ENCODE data around the gene ASXL3.

The ASXL3 gene

DNA sequence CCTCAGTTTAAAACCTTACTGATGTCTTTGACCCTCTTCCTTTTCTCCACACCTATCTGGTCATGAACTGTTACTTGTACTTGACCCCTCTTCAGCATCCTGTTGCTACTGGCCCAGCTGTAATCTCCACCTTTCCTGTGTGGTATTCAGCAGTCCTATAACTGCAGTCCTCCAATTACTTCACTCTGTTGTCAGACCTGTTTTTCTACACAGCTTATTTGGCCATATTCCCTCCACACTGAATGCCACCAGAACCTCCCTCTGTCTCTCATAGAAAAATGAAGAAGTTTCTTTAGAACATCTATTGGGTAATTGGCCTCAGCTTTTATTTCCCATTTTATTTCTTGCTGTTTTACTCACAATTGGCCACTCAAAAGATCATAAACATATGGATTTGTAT lies 155.4 kb downstream of the ASXL3 start:
- ATAC-seq = no peak
- TF ChIP-seq OSR1 (CRISPR knock-in tag; IDR thresholded peaks at IDR 0.05) (no peak), ZNF8 (CRISPR knock-in tag; IDR thresholded peaks at IDR 0.05) (no peak), ESRRG (CRISPR knock-in tag; IDR thresholded peaks at IDR 0.05) (no peak), ZNF565 (CRISPR knock-in tag; conservative IDR thresholded peaks at IDR 0.05; ENCODE audit: low read depth) (no peak), ZFP30 (CRISPR knock-in tag; IDR thresholded peaks at IDR 0.05) (no peak), ZFP3 (CRISPR knock-in tag; IDR thresholded peaks at IDR 0.05) (no peak), CSDC2 (CRISPR knock-in tag; IDR thresholded peaks at IDR 0.05) (no peak), ARNTL (CRISPR knock-in tag; IDR thresholded peaks at IDR 0.05; ENCODE audit: borderline replicate concordance, low read depth) (no peak), ZC3H10 (CRISPR knock-in tag; IDR thresholded peaks at IDR 0.05) (no peak), TCF4 (CRISPR knock-in tag; IDR thresholded peaks at IDR 0.05; ENCODE audit: borderline replicate concordance) (no peak), RARB (CRISPR knock-in tag; IDR thresholded peaks at IDR 0.05) (no peak), SNAI2 (CRISPR knock-in tag; IDR thresholded peaks at IDR 0.05) (no peak), BACH2 (CRISPR knock-in tag; IDR thresholded peaks at IDR 0.05; ENCODE audit: borderline replicate concordance) (no peak)
- TF ChIP-seq, protein P1, sequence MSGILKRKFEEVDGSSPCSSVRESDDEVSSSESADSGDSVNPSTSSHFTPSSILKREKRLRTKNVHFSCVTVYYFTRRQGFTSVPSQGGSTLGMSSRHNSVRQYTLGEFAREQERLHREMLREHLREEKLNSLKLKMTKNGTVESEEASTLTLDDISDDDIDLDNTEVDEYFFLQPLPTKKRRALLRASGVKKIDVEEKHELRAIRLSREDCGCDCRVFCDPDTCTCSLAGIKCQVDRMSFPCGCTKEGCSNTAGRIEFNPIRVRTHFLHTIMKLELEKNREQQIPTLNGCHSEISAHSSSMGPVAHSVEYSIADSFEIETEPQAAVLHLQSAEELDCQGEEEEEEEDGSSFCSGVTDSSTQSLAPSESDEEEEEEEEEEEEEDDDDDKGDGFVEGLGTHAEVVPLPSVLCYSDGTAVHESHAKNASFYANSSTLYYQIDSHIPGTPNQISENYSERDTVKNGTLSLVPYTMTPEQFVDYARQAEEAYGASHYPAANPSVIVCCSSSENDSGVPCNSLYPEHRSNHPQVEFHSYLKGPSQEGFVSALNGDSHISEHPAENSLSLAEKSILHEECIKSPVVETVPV (CRISPR knock-in tag; IDR thresholded peaks at IDR 0.05) = no peak
- TF ChIP-seq, protein P2, sequence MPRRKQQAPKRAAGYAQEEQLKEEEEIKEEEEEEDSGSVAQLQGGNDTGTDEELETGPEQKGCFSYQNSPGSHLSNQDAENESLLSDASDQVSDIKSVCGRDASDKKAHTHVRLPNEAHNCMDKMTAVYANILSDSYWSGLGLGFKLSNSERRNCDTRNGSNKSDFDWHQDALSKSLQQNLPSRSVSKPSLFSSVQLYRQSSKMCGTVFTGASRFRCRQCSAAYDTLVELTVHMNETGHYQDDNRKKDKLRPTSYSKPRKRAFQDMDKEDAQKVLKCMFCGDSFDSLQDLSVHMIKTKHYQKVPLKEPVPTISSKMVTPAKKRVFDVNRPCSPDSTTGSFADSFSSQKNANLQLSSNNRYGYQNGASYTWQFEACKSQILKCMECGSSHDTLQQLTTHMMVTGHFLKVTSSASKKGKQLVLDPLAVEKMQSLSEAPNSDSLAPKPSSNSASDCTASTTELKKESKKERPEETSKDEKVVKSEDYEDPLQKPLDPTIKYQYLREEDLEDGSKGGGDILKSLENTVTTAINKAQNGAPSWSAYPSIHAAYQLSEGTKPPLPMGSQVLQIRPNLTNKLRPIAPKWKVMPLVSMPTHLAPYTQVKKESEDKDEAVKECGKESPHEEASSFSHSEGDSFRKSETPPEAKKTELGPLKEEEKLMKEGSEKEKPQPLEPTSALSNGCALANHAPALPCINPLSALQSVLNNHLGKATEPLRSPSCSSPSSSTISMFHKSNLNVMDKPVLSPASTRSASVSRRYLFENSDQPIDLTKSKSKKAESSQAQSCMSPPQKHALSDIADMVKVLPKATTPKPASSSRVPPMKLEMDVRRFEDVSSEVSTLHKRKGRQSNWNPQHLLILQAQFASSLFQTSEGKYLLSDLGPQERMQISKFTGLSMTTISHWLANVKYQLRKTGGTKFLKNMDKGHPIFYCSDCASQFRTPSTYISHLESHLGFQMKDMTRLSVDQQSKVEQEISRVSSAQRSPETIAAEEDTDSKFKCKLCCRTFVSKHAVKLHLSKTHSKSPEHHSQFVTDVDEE (CRISPR knock-in tag; IDR thresholded peaks at IDR 0.05) = no peak
- TF ChIP-seq, protein P3, sequence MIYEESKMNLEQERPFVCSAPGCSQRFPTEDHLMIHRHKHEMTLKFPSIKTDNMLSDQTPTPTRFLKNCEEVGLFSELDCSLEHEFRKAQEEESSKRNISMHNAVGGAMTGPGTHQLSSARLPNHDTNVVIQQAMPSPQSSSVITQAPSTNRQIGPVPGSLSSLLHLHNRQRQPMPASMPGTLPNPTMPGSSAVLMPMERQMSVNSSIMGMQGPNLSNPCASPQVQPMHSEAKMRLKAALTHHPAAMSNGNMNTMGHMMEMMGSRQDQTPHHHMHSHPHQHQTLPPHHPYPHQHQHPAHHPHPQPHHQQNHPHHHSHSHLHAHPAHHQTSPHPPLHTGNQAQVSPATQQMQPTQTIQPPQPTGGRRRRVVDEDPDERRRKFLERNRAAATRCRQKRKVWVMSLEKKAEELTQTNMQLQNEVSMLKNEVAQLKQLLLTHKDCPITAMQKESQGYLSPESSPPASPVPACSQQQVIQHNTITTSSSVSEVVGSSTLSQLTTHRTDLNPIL (CRISPR knock-in tag; IDR thresholded peaks at IDR 0.05; ENCODE audit: low read depth) = no peak
- TF ChIP-seq, protein P4, sequence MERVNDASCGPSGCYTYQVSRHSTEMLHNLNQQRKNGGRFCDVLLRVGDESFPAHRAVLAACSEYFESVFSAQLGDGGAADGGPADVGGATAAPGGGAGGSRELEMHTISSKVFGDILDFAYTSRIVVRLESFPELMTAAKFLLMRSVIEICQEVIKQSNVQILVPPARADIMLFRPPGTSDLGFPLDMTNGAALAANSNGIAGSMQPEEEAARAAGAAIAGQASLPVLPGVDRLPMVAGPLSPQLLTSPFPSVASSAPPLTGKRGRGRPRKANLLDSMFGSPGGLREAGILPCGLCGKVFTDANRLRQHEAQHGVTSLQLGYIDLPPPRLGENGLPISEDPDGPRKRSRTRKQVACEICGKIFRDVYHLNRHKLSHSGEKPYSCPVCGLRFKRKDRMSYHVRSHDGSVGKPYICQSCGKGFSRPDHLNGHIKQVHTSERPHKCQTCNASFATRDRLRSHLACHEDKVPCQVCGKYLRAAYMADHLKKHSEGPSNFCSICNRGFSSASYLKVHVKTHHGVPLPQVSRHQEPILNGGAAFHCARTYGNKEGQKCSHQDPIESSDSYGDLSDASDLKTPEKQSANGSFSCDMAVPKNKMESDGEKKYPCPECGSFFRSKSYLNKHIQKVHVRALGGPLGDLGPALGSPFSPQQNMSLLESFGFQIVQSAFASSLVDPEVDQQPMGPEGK (CRISPR knock-in tag; IDR thresholded peaks at IDR 0.05; ENCODE audit: borderline replicate concordance) = no peak
- TF ChIP-seq, protein P5, sequence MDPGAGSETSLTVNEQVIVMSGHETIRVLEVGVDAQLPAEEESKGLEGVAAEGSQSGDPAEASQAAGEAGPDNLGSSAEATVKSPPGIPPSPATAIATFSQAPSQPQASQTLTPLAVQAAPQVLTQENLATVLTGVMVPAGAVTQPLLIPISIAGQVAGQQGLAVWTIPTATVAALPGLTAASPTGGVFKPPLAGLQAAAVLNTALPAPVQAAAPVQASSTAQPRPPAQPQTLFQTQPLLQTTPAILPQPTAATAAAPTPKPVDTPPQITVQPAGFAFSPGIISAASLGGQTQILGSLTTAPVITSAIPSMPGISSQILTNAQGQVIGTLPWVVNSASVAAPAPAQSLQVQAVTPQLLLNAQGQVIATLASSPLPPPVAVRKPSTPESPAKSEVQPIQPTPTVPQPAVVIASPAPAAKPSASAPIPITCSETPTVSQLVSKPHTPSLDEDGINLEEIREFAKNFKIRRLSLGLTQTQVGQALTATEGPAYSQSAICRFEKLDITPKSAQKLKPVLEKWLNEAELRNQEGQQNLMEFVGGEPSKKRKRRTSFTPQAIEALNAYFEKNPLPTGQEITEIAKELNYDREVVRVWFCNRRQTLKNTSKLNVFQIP (CRISPR knock-in tag; IDR thresholded peaks at IDR 0.05; ENCODE audit: borderline replicate concordance, low read depth) = no peak

DNA sequence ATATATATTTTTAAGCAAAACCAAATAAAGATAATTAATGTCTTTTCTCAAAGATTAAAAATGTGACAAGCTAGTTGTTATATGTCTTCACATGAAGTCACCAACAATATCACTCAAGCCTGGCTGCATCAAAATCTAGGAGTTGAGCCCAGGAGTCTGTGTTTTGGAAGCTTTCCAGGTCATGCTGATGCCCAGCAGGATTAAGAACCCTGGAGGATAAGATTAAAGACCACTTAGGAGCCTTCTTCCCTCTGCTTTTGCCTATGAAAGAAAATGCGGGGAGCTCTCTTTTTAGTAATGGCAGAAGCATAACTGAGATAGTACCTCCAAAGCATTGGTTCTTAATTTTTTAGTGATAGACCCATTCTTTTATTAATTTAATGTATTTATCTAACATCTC lies 157.4 kb downstream of the ASXL3 start:
- no peak for ATAC-seq
- no peak for TF ChIP-seq GLIS3 (CRISPR knock-in tag; IDR thresholded peaks at IDR 0.05)

DNA sequence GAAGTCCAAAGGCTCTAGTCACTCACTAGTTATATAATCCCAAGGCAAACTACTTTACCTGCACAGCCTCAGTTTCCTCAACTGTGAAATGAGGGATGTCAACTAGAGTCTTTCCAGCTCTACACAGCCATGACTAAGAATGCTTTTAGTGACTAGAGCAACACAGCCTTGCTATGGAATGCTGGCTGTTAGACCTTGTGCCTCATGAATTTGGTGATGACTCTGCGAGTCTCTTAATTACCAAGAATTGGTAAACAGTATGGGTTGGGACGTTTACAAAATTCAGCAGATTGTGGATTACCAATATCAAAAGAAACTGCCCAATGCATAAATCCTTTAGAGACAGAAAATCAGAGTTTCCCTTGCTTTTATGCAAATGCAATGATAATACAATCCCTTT lies 163.7 kb downstream of the ASXL3 start:
- ATAC-seq = no peak
- TF ChIP-seq ZNF8 (CRISPR knock-in tag; IDR thresholded peaks at IDR 0.05) (no peak), TCF4 (CRISPR knock-in tag; IDR thresholded peaks at IDR 0.05; ENCODE audit: borderline replicate concordance) (no peak), ESRRG (CRISPR knock-in tag; IDR thresholded peaks at IDR 0.05) (no peak), ZC3H10 (CRISPR knock-in tag; IDR thresholded peaks at IDR 0.05) (no peak), SNAI2 (CRISPR knock-in tag; IDR thresholded peaks at IDR 0.05) (no peak), ZNF70 (CRISPR knock-in tag; IDR thresholded peaks at IDR 0.05) (no peak), BACH2 (CRISPR knock-in tag; IDR thresholded peaks at IDR 0.05; ENCODE audit: borderline replicate concordance) (no peak), RARB (CRISPR knock-in tag; IDR thresholded peaks at IDR 0.05) (no peak), CSDC2 (CRISPR knock-in tag; IDR thresholded peaks at IDR 0.05) (no peak), ZFP3 (CRISPR knock-in tag; IDR thresholded peaks at IDR 0.05) (no peak), ZNF565 (CRISPR knock-in tag; conservative IDR thresholded peaks at IDR 0.05; ENCODE audit: low read depth) (no peak), GLIS3 (CRISPR knock-in tag; IDR thresholded peaks at IDR 0.05) (no peak), OSR1 (CRISPR knock-in tag; IDR thresholded peaks at IDR 0.05) (no peak), ISL1 (CRISPR knock-in tag; IDR thresholded peaks at IDR 0.05) (no peak)
- TF ChIP-seq, protein P4 (CRISPR knock-in tag; IDR thresholded peaks at IDR 0.05; ENCODE audit: borderline replicate concordance) = no peak
- TF ChIP-seq, protein P2 (CRISPR knock-in tag; IDR thresholded peaks at IDR 0.05) = no peak
- TF ChIP-seq, protein P1 (CRISPR knock-in tag; IDR thresholded peaks at IDR 0.05) = no peak
